Measurements from ENCODE around the gene DTL.

The DTL gene

GRCh38 chr1:212137854-212138253, 102.3 kb downstream of the DTL start:
- no peak for DNase-seq

GRCh38 chr1:212138457-212138856, 102.9 kb downstream of the DTL start:
- no peak for DNase-seq

GRCh38 chr1:212139526-212140135, 104.1 kb downstream of the DTL start:
- DNase-seq = no peak

GRCh38 chr1:212141404-212141803, 105.9 kb downstream of the DTL start:
- no peak for DNase-seq

- no peak for DNase-seq
Measured at GRCh38 chr1:212142883-212143530, 107.5 kb downstream of the DTL start.

GRCh38 chr1:212147581-212148033, 112.1 kb downstream of the DTL start:
- DNase-seq = no peak

- no peak for DNase-seq
Measured at GRCh38 chr1:212149566-212149965, 114.0 kb downstream of the DTL start.

GRCh38 chr1:212152308-212152693, 116.8 kb downstream of the DTL start:
- DNase-seq = no peak

- no peak for DNase-seq
Measured at GRCh38 chr1:212152869-212153268, 117.3 kb downstream of the DTL start.

- DNase-seq = no peak
Measured at GRCh38 chr1:212153635-212154034, 118.1 kb downstream of the DTL start.
